ENCODE results near the gene DENND10. TPM values are rescaled to one million over a fixed set of nuclear protein-coding genes. Genes with fewer than 3 reads are reported as not detected.

Gene DENND10
- total RNA-seq, 1 experiment from 2014 or later = 27.2 TPM

DNA sequence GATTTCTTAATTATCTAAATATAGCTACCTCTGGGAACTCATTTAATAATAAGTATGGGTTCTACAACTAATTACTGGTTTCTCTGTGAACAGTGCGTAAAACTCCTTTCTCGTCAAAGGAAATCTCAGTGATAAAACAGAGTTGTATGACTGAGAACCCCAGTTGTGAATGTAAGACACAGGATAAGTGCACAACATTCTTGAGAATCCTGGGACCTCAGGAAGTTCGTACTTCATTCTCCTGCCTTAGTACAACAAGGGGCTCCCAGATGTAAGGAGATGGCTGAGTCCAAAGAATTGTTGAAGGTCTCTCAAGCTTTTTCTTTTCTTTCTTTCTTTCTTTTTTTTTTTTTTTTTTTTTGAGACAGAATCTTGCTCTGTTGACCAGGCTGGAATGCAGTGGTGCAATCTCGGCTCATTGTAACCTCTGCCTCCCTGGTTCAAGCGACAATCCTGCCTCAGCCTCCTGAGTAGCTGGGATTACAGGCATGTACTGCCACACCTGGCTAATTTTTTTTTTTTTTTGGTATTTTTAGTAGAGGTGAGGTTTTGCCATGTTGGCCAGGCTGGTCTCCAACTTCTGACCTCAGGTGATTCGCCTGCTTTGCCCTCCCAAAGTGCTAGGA is 12.5 kb downstream of the DENND10 start:
- H3K9me3 Mint-ChIP-seq (ENCODE audit: unreplicated experiment) = no peaks in the 10 kb centered on the region
- BruUV-seq (replicated peaks) = no TSS peak
- ChIA-PET POLR2A (interaction anchor here (0.6 to 2.8 kb wide), 4 partner anchors 12 to 378 kb away, joined by 3 to 8 read pairs (median 4); partner anchors contain the start of gene SFXN4), CTCF (interaction anchor here (1.0 to 1.1 kb wide), 2 partner anchors 10 to 301 kb away, joined by 5 read pairs; no protein-coding TSS in a partner anchor)
- H3K27ac Mint-ChIP-seq (ENCODE audit: low read depth, unreplicated experiment) = no peak overlapping the region
- H3K36me3 Mint-ChIP-seq (ENCODE audit: insufficient read depth, unreplicated experiment) = peaks cover 76% of the 10 kb centered on the region
- H3K4me1 Mint-ChIP-seq (ENCODE audit: insufficient read depth, unreplicated experiment) = peaks cover 15% of the 10 kb centered on the region
- DNase-seq (ENCODE audit: unreplicated experiment) = no peak
- no peaks in the 10 kb centered on the region for H3K27me3 Mint-ChIP-seq (ENCODE audit: insufficient read depth, unreplicated experiment)
- no peak for TF ChIP-seq CTCF (IDR thresholded peaks at IDR 0.05; ENCODE audit: unreplicated experiment)
- H3K4me3 Mint-ChIP-seq (ENCODE audit: unreplicated experiment) = no peak overlapping the region
- intact Hi-C loops (cut with micrococcal nuclease) = no loop called here

- no TSS peak for BruUV-seq (replicated peaks)
- Mint-ChIP-seq H3K27ac (ENCODE audit: low read depth, unreplicated experiment) (no peak overlapping the region), H3K27me3 (ENCODE audit: insufficient read depth, unreplicated experiment) (no peaks in the 10 kb centered on the region), H3K4me1 (ENCODE audit: insufficient read depth, unreplicated experiment) (peaks cover 11% of the 10 kb centered on the region), H3K9me3 (ENCODE audit: unreplicated experiment) (no peaks in the 10 kb centered on the region), H3K4me3 (ENCODE audit: unreplicated experiment) (no peak overlapping the region), H3K36me3 (ENCODE audit: insufficient read depth, unreplicated experiment) (peaks cover 78% of the 10 kb centered on the region)
- ChIA-PET POLR2A (interaction anchor here (1.7 kb wide), 1 partner anchor 43 kb away, joined by 4 read pairs; no protein-coding TSS in a partner anchor), CTCF (interaction anchor here (0.7 kb wide), 1 partner anchor 88 kb away, joined by 3 read pairs; no protein-coding TSS in a partner anchor)
- no peak for DNase-seq (ENCODE audit: unreplicated experiment)
- intact Hi-C loops (cut with micrococcal nuclease) = no loop called here
- no peak for TF ChIP-seq CTCF (IDR thresholded peaks at IDR 0.05; ENCODE audit: unreplicated experiment)
Measured at GRCh38 chr10:119118231-119118630, 14.3 kb downstream of the DENND10 start.

- intact Hi-C loops (cut with micrococcal nuclease) = no loop called here
- DNase-seq (ENCODE audit: unreplicated experiment) = no peak
- H3K9me3 Mint-ChIP-seq (ENCODE audit: unreplicated experiment) = no peaks in the 10 kb centered on the region
- no peak for TF ChIP-seq CTCF (IDR thresholded peaks at IDR 0.05; ENCODE audit: unreplicated experiment)
- H3K27me3 Mint-ChIP-seq (ENCODE audit: insufficient read depth, unreplicated experiment) = no peaks in the 10 kb centered on the region
- H3K36me3 Mint-ChIP-seq (ENCODE audit: insufficient read depth, unreplicated experiment) = peaks cover 76% of the 10 kb centered on the region
- CTCF ChIA-PET = interaction anchor here (0.6 to 1.3 kb wide), 2 partner anchors 8 to 471 kb away, joined by 3 read pairs; no protein-coding TSS in a partner anchor
- H3K27ac Mint-ChIP-seq (ENCODE audit: low read depth, unreplicated experiment) = no peak overlapping the region
- POLR2A ChIA-PET = interaction anchor here (1.7 kb wide), 2 partner anchors 42 to 46 kb away, joined by 3 to 4 read pairs; no protein-coding TSS in a partner anchor
- no peak overlapping the region for H3K4me3 Mint-ChIP-seq (ENCODE audit: unreplicated experiment)
- BruUV-seq (replicated peaks) = no TSS peak
- peaks cover under 1% of the 10 kb centered on the region for H3K4me1 Mint-ChIP-seq (ENCODE audit: insufficient read depth, unreplicated experiment)
Measured at GRCh38 chr10:119119400-119119799, 15.5 kb downstream of the DENND10 start.

GRCh38 chr10:119120413-119120867 is 16.5 kb downstream of the DENND10 start:
- H3K36me3 Mint-ChIP-seq (ENCODE audit: insufficient read depth, unreplicated experiment) = peaks cover 79% of the 10 kb centered on the region
- no TSS peak for BruUV-seq (replicated peaks)
- ChIA-PET CTCF (interaction anchor here (1.3 kb wide), 1 partner anchor 9 kb away, joined by 3 read pairs; no protein-coding TSS in a partner anchor), POLR2A (interaction anchor here (0.7 to 1.7 kb wide), 3 partner anchors 11 to 113 kb away, joined by 3 to 5 read pairs (median 3); no protein-coding TSS in a partner anchor)
- no peak for TF ChIP-seq CTCF (IDR thresholded peaks at IDR 0.05; ENCODE audit: unreplicated experiment)
- peak; percentile 57 for DNase-seq (ENCODE audit: unreplicated experiment)
- H3K4me3 Mint-ChIP-seq (ENCODE audit: unreplicated experiment) = no peak overlapping the region
- no peaks in the 10 kb centered on the region for H3K4me1 Mint-ChIP-seq (ENCODE audit: insufficient read depth, unreplicated experiment)
- H3K27me3 Mint-ChIP-seq (ENCODE audit: insufficient read depth, unreplicated experiment) = no peaks in the 10 kb centered on the region
- H3K9me3 Mint-ChIP-seq (ENCODE audit: unreplicated experiment) = no peaks in the 10 kb centered on the region
- intact Hi-C loops (cut with micrococcal nuclease) = no loop called here
- H3K27ac Mint-ChIP-seq (ENCODE audit: low read depth, unreplicated experiment) = no peak overlapping the region

Data from MCF 10A (cell line).